GM12878 (cell line): ENCODE data around the gene RPRD1B. TPM values are rescaled to one million over a fixed set of nuclear protein-coding genes. Genes with fewer than 3 reads are reported as not detected.

Experiments
- ATAC-seq: fragments of 200-7000 bp; cut with Tn5 transposase; 3 replicates; pipeline ENCODE4 v1.9.1; 2020; ENCODE audit warnings: mild to moderate bottlenecking, moderate library complexity
- BruUV-seq: library from RNA; stranded (reverse); fragments of 400-500 nt; replicated peaks from 2 replicates; lab custom pipeline; 2021; lab: Mats Ljungman, UMichigan
- CTCF ChIA-PET: fragments of 300-600 bp; sonication (Branson Sonifier 250); formaldehyde crosslinking; extraction: SDS; loops from one replicate; lab custom pipeline; 2021; ENCODE audit warnings: inconsistent platforms; lab: Yijun Ruan, JAX
- POLR2A ChIA-PET: fragments of 350-600 bp; formaldehyde crosslinking; extraction: SDS; loops from one replicate; lab custom pipeline; 2021; ENCODE audit warnings: inconsistent platforms; lab: Charles Lee
- RAD21 ChIA-PET: fragments of 300-600 bp; sonication (Branson Sonifier 250); formaldehyde crosslinking; loops from one replicate; lab custom pipeline; 2023; ENCODE audit warnings: antibody characterized with exemption; ENCODE audit not compliant: unreplicated experiment; lab: Charles Lee
- SMC1A ChIA-PET: fragments of 300-600 bp; sonication (Branson Sonifier 250); formaldehyde crosslinking; loops from one replicate; lab custom pipeline; 2023; ENCODE audit not compliant: unreplicated experiment, uncharacterized antibody; lab: Charles Lee
- DNase-seq: peaks from one replicate; pipeline ENCODE4 v3.0.0-alpha.2; 2011; ENCODE audit warnings: low read depth, low spot score
- FAIRE-seq: peaks from 3 replicates; lab custom pipeline; 2011; peaks lifted over from hg19 to GRCh38; lab: Jason Lieb, UNC
- H2AFZ ChIP-seq: 2 replicates; pipeline ENCODE4 v1.6.0; 2011; ENCODE audit warnings: low read depth, low read length, control low read depth; ENCODE audit not compliant: control insufficient read depth
- H3K27ac ChIP-seq: 2 replicates; pipeline ENCODE4 v1.5.1; 2011; ENCODE audit warnings: control low read depth; ENCODE audit not compliant: control insufficient read depth, insufficient read depth
- H3K27me3 ChIP-seq, 2 experiments: replicated peaks in 1 of 2; 2 replicates each; pipeline versions ENCODE4 v1.6.0 to v1.6.1; 2011; ENCODE audit warnings: low read length in 1 of 2; ENCODE audit not compliant: control insufficient read depth in 2 of 2, insufficient read depth in 2 of 2
- H3K36me3 ChIP-seq, 2 experiments: 2 replicates each; pipeline ENCODE4 v1.5.1; 2011; ENCODE audit warnings: low read length in 1 of 2; ENCODE audit not compliant: control insufficient read depth in 2 of 2, insufficient read depth in 2 of 2
- H3K4me1 ChIP-seq: 2 replicates; pipeline ENCODE4 v1.6.1; 2011; ENCODE audit warnings: mild to moderate bottlenecking, low read length, moderate library complexity, mixed read lengths; ENCODE audit not compliant: control insufficient read depth, insufficient read depth
- H3K4me2 ChIP-seq: 2 replicates; pipeline ENCODE4 v1.6.0; 2011; ENCODE audit warnings: control low read depth; ENCODE audit not compliant: control insufficient read depth, insufficient read depth
- H3K4me3 ChIP-seq: fragments of 200-600 bp; sonication (generic); 2 replicates; pipeline ENCODE4 v1.5.1; 2016
- H3K79me2 ChIP-seq: 2 replicates; pipeline ENCODE4 v1.6.0; 2011; ENCODE audit warnings: low read length; ENCODE audit not compliant: control insufficient read depth, insufficient read depth
- H3K9ac ChIP-seq: 2 replicates; pipeline ENCODE4 v1.8.0; 2011; ENCODE audit warnings: low read length, control low read depth, mixed read lengths; ENCODE audit not compliant: control insufficient read depth, insufficient read depth
- H3K9me3 ChIP-seq: replicated peaks from 3 replicates; pipeline ENCODE4 v1.5.1; 2011; ENCODE audit warnings: mild to moderate bottlenecking, low read length; ENCODE audit not compliant: control insufficient read depth, insufficient read depth
- H4K20me1 ChIP-seq: 2 replicates; pipeline ENCODE4 v1.6.0; 2011; ENCODE audit not compliant: control insufficient read depth, insufficient read depth
- ASH2L ChIP-seq: fragments of 300-600, 200-600 bp; sonication (generic); IDR thresholded peaks from 2 replicates; pipeline ENCODE4 v1.6.1; 2017; ENCODE audit warnings: low read depth, mild to moderate bottlenecking, borderline replicate concordance
- BACH1 ChIP-seq: fragments of 450-650 bp; IDR thresholded peaks from 2 replicates; pipeline ENCODE4 v1.6.1; 2017; ENCODE audit warnings: mild to moderate bottlenecking, borderline replicate concordance
- FOS ChIP-seq: IDR thresholded peaks from 3 replicates; pipeline ENCODE4 v1.6.1; 2011; ENCODE audit warnings: borderline replicate concordance; ENCODE audit not compliant: insufficient read length; ENCODE audit errors: extremely low read depth
- KAT2A ChIP-seq: conservative IDR thresholded peaks from 2 replicates; pipeline ENCODE4 v1.6.1; 2011; ENCODE audit warnings: low read depth, low read length; ENCODE audit not compliant: control insufficient read depth
- NR2C1 ChIP-seq: fragments of 450-650 bp; IDR thresholded peaks from 2 replicates; pipeline ENCODE4 v1.6.1; 2017; ENCODE audit warnings: antibody characterized with exemption, mild to moderate bottlenecking, moderate library complexity
- NR2C2 ChIP-seq: IDR thresholded peaks from 2 replicates; pipeline ENCODE4 v1.6.1; 2011; ENCODE audit warnings: borderline replicate concordance, low read depth; ENCODE audit not compliant: control insufficient read depth, insufficient read length
- RAD21 ChIP-seq: IDR thresholded peaks from 2 replicates; pipeline ENCODE4 v1.6.1; 2011; ENCODE audit warnings: mild to moderate bottlenecking, low read depth, low read length, moderate library complexity; ENCODE audit not compliant: insufficient read depth
- SMC3 ChIP-seq: IDR thresholded peaks from 2 replicates; pipeline ENCODE4 v1.6.1; 2011; ENCODE audit warnings: low read length, improper control_type of control experiment, borderline replicate concordance
- ZNF274 ChIP-seq: IDR thresholded peaks from one replicate; pipeline ENCODE4 v1.8.0; 2011; ENCODE audit not compliant: insufficient read length, insufficient read depth
- WGBS: methylation state at CpG from one replicate; pipeline ENCODE4 v1.1.6; 2016; ENCODE audit warnings: low lambda C conversion rate; ENCODE audit not compliant: insufficient replicate concordance, insufficient coverage; ENCODE audit errors: missing lambda C conversion rate; 5-methylcytosine and 5-hydroxymethylcytosine counted together
- in situ Hi-C: fragments of 300-500 bp; cut with MboI; formaldehyde crosslinking; loops from 9 replicates; pipeline ENCODE4 v1.14.3; 2018; ENCODE audit warnings: mixed read lengths
- intact Hi-C: fragments of 100-400 bp; cut with micrococcal nuclease; formaldehyde crosslinking; loops from one replicate; pipeline ENCODE4 v1.14.2; 2022; ENCODE audit not compliant: unreplicated experiment
- polyA plus RNA-seq, 11 experiments: library from polyadenylated mRNA; depleted of rRNA in 4 of 11; unstranded in 6 of 11; stranded (reverse) in 5 of 11; fragments of >200 nt; fragmentation: Nextera tagmentation in 4 of 11; fragmentation: Illumina TruSeq in 1 of 11; extraction: Ambion mirVana in 4 of 11; extraction: Trizol in 1 of 11; gene quantifications; 1 replicate in 1 of 11; 2 replicates in 10 of 11; pipeline versions ENCODE4 v1.2.1 to v1.2.3, GENCODE V29; 2011 to 2016; ENCODE audit warnings: inconsistent platforms in 2 of 11, missing spikeins in 2 of 11, low read depth in 1 of 11
- total RNA-seq, 4 experiments: library from RNA; depleted of rRNA in 3 of 4; stranded (reverse); fragments of >200 nt in 3 of 4; fragmentation: Illumina TruSeq in 1 of 4; extraction: Trizol in 1 of 4; gene quantifications; 2 replicates each; pipeline versions ENCODE4 v1.2.1 to v1.2.3, GENCODE V29; 2013 to 2021
- TF ChIP-seq, protein P1 (sequence below): fragments of 450-650 bp; IDR thresholded peaks from 2 replicates; pipeline ENCODE4 v1.6.1; 2017; ENCODE audit warnings: borderline replicate concordance
- TF ChIP-seq, protein P2 (sequence below): fragments of 450-650 bp; IDR thresholded peaks from 2 replicates; pipeline ENCODE4 v1.6.1; 2016; ENCODE audit warnings: mild to moderate bottlenecking, moderate library complexity, borderline replicate concordance
- TF ChIP-seq, protein P3 (sequence below), 3 experiments: IDR thresholded peaks in 2 of 3; conservative IDR thresholded peaks in 1 of 3; 2 replicates each; pipeline ENCODE4 v1.5.1; 2011; ENCODE audit warnings: low read depth in 3 of 3, low read length in 3 of 3, mild to moderate bottlenecking in 3 of 3, control low read depth in 2 of 3, moderate library complexity in 2 of 3, inconsistent platforms in 1 of 3, mixed read lengths in 1 of 3; ENCODE audit not compliant: control insufficient read depth in 2 of 3, insufficient read depth in 1 of 3; ENCODE audit errors: extremely low read depth in 1 of 3

Gene RPRD1B
- total and polyA plus RNA-seq, 10 of the 15 experiments (the other 5 are each of a cell fraction or from before 2014, with no cell fraction given): 5.2 to 40.2 (median 30.0) TPM

DNA sequence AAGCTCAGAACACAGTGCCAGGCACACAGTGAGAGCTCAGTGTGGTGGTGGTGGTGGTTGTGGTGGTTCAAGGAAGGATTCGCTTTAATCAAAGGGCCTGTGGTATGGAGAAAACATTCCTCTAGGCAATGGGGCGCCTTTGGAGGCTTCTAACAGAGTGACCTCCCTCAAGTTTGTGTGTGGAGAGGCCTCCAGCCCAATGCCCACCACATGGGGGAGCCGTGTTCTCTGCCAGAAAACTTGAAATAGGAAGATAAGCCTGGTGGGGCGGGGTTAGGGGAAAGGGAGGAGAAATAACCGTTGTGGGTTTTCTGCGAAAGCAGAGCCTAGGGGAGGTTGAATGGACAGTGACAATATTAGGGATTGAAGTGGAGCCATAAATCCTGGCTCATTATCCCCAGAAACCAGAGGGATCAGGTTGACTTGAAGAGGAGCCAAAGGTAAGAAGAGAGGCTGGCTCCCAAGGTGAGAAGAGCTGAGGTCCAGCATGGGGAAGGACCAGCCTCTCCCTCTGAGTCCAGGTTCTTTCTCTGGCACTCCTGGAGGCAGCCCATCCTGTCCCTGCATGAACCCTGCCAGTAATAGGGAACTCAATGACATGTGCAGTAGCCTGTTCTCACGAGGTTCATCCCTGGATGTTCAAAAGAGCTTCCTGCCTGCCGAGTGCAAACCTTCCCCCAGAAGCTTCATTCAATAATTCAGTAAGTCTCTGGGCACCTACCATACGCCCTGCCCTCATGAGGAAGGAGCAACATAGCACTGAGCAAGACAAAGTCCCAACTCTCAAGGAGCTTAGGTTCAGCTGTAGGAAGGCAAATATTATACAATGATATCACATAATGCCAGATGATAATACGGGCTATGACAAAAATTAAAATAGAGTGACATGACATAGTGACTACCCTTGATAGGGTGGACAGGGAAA, 80.1 kb downstream of the RPRD1B start:
- peak; percentile 36; the same call in 1 of the 2 replicates for TF ChIP-seq SMC3
- TF ChIP-seq BACH1: no peak
- TF ChIP-seq, protein P1, sequence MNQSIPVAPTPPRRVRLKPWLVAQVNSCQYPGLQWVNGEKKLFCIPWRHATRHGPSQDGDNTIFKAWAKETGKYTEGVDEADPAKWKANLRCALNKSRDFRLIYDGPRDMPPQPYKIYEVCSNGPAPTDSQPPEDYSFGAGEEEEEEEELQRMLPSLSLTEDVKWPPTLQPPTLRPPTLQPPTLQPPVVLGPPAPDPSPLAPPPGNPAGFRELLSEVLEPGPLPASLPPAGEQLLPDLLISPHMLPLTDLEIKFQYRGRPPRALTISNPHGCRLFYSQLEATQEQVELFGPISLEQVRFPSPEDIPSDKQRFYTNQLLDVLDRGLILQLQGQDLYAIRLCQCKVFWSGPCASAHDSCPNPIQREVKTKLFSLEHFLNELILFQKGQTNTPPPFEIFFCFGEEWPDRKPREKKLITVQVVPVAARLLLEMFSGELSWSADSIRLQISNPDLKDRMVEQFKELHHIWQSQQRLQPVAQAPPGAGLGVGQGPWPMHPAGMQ: no peak
- peak; percentile 54 for TF ChIP-seq RAD21
- no peak for TF ChIP-seq ZNF274
- TF ChIP-seq, protein P2, sequence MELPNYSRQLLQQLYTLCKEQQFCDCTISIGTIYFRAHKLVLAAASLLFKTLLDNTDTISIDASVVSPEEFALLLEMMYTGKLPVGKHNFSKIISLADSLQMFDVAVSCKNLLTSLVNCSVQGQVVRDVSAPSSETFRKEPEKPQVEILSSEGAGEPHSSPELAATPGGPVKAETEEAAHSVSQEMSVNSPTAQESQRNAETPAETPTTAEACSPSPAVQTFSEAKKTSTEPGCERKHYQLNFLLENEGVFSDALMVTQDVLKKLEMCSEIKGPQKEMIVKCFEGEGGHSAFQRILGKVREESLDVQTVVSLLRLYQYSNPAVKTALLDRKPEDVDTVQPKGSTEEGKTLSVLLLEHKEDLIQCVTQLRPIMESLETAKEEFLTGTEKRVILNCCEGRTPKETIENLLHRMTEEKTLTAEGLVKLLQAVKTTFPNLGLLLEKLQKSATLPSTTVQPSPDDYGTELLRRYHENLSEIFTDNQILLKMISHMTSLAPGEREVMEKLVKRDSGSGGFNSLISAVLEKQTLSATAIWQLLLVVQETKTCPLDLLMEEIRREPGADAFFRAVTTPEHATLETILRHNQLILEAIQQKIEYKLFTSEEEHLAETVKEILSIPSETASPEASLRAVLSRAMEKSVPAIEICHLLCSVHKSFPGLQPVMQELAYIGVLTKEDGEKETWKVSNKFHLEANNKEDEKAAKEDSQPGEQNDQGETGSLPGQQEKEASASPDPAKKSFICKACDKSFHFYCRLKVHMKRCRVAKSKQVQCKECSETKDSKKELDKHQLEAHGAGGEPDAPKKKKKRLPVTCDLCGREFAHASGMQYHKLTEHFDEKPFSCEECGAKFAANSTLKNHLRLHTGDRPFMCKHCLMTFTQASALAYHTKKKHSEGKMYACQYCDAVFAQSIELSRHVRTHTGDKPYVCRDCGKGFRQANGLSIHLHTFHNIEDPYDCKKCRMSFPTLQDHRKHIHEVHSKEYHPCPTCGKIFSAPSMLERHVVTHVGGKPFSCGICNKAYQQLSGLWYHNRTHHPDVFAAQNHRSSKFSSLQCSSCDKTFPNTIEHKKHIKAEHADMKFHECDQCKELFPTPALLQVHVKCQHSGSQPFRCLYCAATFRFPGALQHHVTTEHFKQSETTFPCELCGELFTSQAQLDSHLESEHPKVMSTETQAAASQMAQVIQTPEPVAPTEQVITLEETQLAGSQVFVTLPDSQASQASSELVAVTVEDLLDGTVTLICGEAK: no peak
- TF ChIP-seq, protein P3, sequence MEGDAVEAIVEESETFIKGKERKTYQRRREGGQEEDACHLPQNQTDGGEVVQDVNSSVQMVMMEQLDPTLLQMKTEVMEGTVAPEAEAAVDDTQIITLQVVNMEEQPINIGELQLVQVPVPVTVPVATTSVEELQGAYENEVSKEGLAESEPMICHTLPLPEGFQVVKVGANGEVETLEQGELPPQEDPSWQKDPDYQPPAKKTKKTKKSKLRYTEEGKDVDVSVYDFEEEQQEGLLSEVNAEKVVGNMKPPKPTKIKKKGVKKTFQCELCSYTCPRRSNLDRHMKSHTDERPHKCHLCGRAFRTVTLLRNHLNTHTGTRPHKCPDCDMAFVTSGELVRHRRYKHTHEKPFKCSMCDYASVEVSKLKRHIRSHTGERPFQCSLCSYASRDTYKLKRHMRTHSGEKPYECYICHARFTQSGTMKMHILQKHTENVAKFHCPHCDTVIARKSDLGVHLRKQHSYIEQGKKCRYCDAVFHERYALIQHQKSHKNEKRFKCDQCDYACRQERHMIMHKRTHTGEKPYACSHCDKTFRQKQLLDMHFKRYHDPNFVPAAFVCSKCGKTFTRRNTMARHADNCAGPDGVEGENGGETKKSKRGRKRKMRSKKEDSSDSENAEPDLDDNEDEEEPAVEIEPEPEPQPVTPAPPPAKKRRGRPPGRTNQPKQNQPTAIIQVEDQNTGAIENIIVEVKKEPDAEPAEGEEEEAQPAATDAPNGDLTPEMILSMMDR (IDR thresholded peaks at IDR 0.05 in 2 of 3, conservative IDR thresholded peaks at IDR 0.05 in 1 of 3; ENCODE audit: control insufficient read depth in 2 of 3, extremely low read depth in 1 of 3, insufficient read depth in 1 of 3, low read depth in 3 of 3, low read length in 3 of 3): peak; percentile 18 to 32 (median 25); a peak in 4 of 6 replicates
- TF ChIP-seq NR2C2: no peak
- no peak for TF ChIP-seq FOS
- TF ChIP-seq KAT2A: no peak
- no peak for TF ChIP-seq NR2C1
- TF ChIP-seq ASH2L: no peak
- TF ChIP-seq, all 136 proteins: peak for 3
- ChIA-PET CTCF (interaction anchor here (0.6 to 8.4 kb wide), 21 partner anchors 9 to 295 kb away, joined by 3 to 131 read pairs (median 5); partner anchors contain the start of gene TGM2), POLR2A (interaction anchor here (0.5 to 2.3 kb wide), 2 partner anchors 40 to 902 kb away, joined by 3 to 7 read pairs; no protein-coding TSS in a partner anchor), RAD21 (interaction anchor here (0.5 to 6.9 kb wide), 18 partner anchors 9 to 420 kb away, joined by 3 to 88 read pairs (median 4); partner anchors contain the start of genes CTNNBL1 and TGM2), SMC1A (interaction anchor here (0.8 to 7.0 kb wide), 17 partner anchors 10 to 107 kb away, joined by 3 to 105 read pairs (median 6); no protein-coding TSS in a partner anchor)
- H3K79me2 ChIP-seq: no peaks in the 10 kb centered on the region
- H3K4me2 ChIP-seq: no peak overlapping the region
- H3K4me3 ChIP-seq: no peak overlapping the region
- in situ Hi-C loops: no loop called here
- intact Hi-C loops: loop anchor here (1.0 kb wide), 1 partner anchor 109 kb away; no protein-coding TSS in a partner anchor
- no peaks in the 10 kb centered on the region for H3K36me3 ChIP-seq
- FAIRE-seq (no peak), ATAC-seq (peak; percentile 78), DNase-seq (no peak)
- no peak overlapping the region for H3K9ac ChIP-seq
- H3K9me3 ChIP-seq: no peaks in the 10 kb centered on the region
- BruUV-seq: no TSS peak
- 0 out of 2 replicates have a peak, but pooled peaks cover 3% of the 10 kb centered on the region for H3K4me1 ChIP-seq
- 45% methylated on average over 10 of the region's 10 CpGs for WGBS
- peak overlapping the region; percentile 8; the same call in 1 of the 2 replicates for H2AFZ ChIP-seq
- no peak overlapping the region for H3K27ac ChIP-seq
- H4K20me1 ChIP-seq: no peaks in the 10 kb centered on the region
- H3K27me3 ChIP-seq: no peaks in the 10 kb centered on the region
